Left renal cortex interstitium (tissue), 4 donors: Measurements from ENCODE around the gene C10orf90. TPM values are rescaled to one million over a fixed set of nuclear protein-coding genes. Genes with fewer than 3 reads are reported as not detected.

ENCODE experiments used
- DNase-seq, 4 donors: peaks; one replicate each; pipeline ENCODE4 v3.0.0-alpha.2; 2013; ENCODE audit warnings: low read depth in 4 of 4, low spot score in 2 of 4, missing footprints in 1 of 4
- polyA plus RNA-seq, 4 donors: library from polyadenylated mRNA; unstranded; fragments of 120-200 nt; gene quantifications; one replicate each; pipeline ENCODE4 v1.2.1, GENCODE V29; 2013; ENCODE audit not compliant: insufficient read length in 4 of 4

C10orf90 gene
- polyA plus RNA-seq, 4 donors: 0.39 to 0.88 (median 0.53) TPM

- no peak for DNase-seq
These were observed 294.5 kb downstream of the C10orf90 start for GRCh38 chr10:126375926-126376554.

GRCh38 chr10:126375299-126375698, 295.2 kb downstream of the C10orf90 start:
- no peak for DNase-seq

Other genes with a start within 250 kb of the C10orf90 start
- 10 to 100 TPM; 57.9 to 68.2 (median 64.3) TPM for gene DOCK1, start 234.7 kb upstream of the C10orf90 start, polyA plus RNA-seq